ENCODE data around the gene INPP5A. TPM values are rescaled to one million over a fixed set of nuclear protein-coding genes. Genes with fewer than 3 reads are reported as not detected.

The INPP5A gene
- total RNA-seq, 1 experiment from 2014 or later = 25.5 TPM

- no peak for DNase-seq (ENCODE audit: low read depth)
These were observed 2.4 kb upstream of the INPP5A start for GRCh38 chr10:132535065-132535651.

- DNase-seq (ENCODE audit: low read depth) = no peak
These were observed 1.2 kb upstream of the INPP5A start for GRCh38 chr10:132536241-132536876.

- peak; percentile 95 for DNase-seq (ENCODE audit: low read depth)
These were observed 507 bp upstream of the INPP5A start for GRCh38 chr10:132536877-132537683.

- DNase-seq (ENCODE audit: low read depth) = no peak
These were observed 623 bp downstream of the INPP5A start for GRCh38 chr10:132538031-132538789.

DNA sequence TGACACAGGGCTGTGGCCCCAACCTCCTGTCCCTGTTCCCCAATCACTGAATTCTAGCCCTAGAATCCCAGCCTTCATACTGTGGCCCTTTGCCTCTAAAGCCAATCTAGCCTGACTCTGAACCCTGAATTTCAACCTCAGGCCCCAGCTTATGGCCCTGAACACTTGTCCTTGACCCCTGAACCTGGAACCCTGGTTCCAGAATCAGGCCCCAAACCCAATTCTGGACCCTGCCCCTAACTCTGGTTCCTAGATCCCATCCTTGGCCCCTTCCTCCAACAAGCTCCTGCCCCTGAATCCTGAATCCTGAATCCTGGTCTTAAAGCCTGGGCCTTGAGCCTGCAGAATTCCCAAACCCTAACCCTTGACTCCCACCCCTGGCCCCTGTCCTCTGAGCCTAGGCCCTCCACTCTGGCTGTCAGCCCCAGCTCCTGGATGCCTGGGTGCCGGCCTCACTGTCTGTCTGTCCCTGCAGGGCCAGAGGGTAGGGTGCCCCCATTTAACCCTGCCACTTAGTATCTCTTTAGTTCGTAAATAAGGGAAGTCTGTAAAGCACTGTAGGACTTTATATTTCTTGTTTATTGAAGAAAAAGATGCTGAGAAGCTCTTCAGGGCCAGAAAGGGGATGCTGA, 1.3 kb downstream of the INPP5A start:
- DNase-seq (ENCODE audit: low read depth) = no peak

DNA sequence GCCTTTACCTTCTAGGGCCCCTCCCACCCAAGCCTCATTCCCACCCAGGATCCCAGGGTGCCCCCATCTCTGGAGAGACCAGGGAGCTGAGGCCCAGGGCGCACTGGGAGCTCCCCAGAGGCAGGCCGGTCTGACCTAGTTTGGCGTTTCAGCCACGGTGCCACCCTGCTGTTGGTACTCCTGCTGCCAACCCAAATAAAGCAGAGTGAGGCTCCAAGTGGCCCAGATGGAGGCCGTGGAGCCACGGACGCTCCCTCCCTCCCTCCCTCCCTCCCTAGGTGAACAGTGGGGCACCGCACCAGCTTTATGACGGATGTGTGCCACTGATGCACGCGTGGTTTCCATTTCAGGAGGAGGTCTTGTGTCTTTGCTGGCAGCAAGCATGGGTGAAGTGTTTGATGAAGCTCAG, 1.8 kb downstream of the INPP5A start:
- no peak for DNase-seq (ENCODE audit: low read depth)

DNA sequence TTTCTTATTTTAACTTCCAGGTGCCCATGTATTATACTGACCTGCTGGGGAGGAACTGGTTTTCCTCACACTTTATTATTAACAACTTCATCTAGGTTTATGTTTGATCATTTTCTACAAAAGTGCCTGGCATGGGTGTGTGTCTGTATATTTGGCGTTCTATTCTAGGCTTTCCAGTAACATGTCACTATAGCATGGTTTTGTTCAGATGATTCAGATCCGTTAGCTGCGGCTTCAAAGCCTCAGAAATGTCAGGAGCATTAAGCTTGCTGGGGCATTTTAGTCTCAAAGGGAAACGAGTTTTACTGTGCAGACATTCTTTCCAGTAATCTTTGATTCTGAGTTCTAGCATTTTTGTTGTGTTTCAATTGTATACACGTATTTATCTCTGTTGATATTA, 2.3 kb downstream of the INPP5A start:
- peak; percentile 76 for DNase-seq (ENCODE audit: low read depth)

DNA sequence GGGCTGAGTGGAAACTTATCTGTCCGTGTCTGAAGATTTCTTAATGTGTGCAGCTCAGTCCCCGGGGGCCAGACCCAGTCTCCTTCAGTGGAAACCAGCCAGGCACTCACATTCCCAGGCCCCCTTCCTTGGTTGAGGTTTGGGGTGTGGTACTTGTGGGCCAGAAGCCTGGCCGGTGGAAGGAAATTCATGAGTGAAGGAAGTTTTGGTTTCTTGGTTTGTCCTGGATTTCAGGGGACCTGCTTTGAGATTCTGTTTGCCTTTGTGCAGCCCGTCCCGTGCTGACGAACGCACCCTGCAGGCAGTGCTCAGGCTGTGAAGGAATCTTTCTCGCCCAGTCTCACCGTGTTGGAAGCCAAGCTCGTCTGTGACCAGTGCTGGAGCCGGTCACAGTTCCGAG, 2.9 kb downstream of the INPP5A start:
- DNase-seq (ENCODE audit: low read depth) = peak; percentile 47

- DNase-seq (ENCODE audit: low read depth) = no peak
These were observed 3.5 kb downstream of the INPP5A start for GRCh38 chr10:132541129-132541528.

GRCh38 chr10:132541601-132542011, 4.0 kb downstream of the INPP5A start:
- DNase-seq (ENCODE audit: low read depth) = no peak

- no peak for DNase-seq (ENCODE audit: low read depth)
These were observed 4.6 kb downstream of the INPP5A start for GRCh38 chr10:132542086-132542775.

DNA sequence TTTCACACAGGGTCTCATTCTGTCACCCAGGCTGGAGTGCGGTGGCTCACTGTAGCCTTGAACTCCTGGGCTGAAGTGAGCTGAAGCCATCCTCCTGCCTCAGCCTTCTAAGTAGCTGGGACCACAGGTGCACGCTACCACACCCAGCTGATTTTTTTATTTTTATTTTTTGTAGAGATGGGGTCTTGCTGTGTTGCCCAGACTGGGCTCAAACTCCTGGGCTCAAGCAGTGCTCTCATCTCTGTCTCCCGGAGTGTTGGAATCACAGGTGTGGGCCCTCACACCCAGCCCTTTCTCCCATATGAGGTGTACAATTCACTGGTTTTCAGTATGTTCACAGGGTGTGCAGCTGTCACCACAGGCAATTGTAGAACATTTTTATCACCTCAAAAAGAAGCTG, 5.2 kb downstream of the INPP5A start:
- DNase-seq (ENCODE audit: low read depth) = no peak

GRCh38 chr10:132543916-132544743, 6.5 kb downstream of the INPP5A start:
- DNase-seq (ENCODE audit: low read depth) = no peak

- no peak for DNase-seq (ENCODE audit: low read depth)
These were observed 7.4 kb downstream of the INPP5A start for GRCh38 chr10:132544744-132545658.

- DNase-seq (ENCODE audit: low read depth) = no peak
These were observed 8.2 kb downstream of the INPP5A start for GRCh38 chr10:132545659-132546367.

- no peak for DNase-seq (ENCODE audit: low read depth)
These were observed 9.2 kb downstream of the INPP5A start for GRCh38 chr10:132546567-132547420.

- DNase-seq (ENCODE audit: low read depth) = no peak
These were observed 9.9 kb downstream of the INPP5A start for GRCh38 chr10:132547421-132547861.
